IPS-20b (cell line): ENCODE results near the gene KMT2C.

Experiments
- H3K27ac ChIP-seq: one replicate; pipeline ENCODE4 v1.5.1; 2013; ENCODE audit warnings: low read length
- H3K27me3 ChIP-seq: 2 replicates; pipeline ENCODE4 v1.6.1; 2013; ENCODE audit warnings: mild to moderate bottlenecking, low read length, inconsistent platforms; ENCODE audit not compliant: insufficient read depth
- H3K36me3 ChIP-seq: 2 replicates; pipeline ENCODE4 v1.6.1; 2013; ENCODE audit warnings: low read depth, mild to moderate bottlenecking, inconsistent platforms, low read length, moderate library complexity; ENCODE audit not compliant: insufficient read depth
- H3K4me1 ChIP-seq: 2 replicates; pipeline ENCODE4 v1.6.1; 2013; ENCODE audit warnings: mild to moderate bottlenecking, control low read depth, inconsistent platforms, low read length, moderate library complexity; ENCODE audit not compliant: insufficient read depth
- H3K4me3 ChIP-seq: 2 replicates; pipeline ENCODE4 v1.5.1; 2013; ENCODE audit warnings: mild to moderate bottlenecking, low read length, inconsistent platforms
- H3K9ac ChIP-seq: 2 replicates; pipeline ENCODE4 v1.6.1; 2013; ENCODE audit warnings: low read depth, mild to moderate bottlenecking, inconsistent platforms, low read length, moderate library complexity
- H3K9me3 ChIP-seq: 2 replicates; pipeline ENCODE4 v1.6.1; 2013; ENCODE audit warnings: mild to moderate bottlenecking, low read depth, low read length, inconsistent platforms; ENCODE audit not compliant: insufficient read depth

KMT2C gene

GRCh38 chr7:152344253-152344652, 91.5 kb downstream of the KMT2C start:
- Histone ChIP-seq H3K4me1 (no peaks in the 10 kb centered on the region), H3K9ac (no peak overlapping the region), H3K27ac (no peak overlapping the region), H3K27me3 (no peaks in the 10 kb centered on the region), H3K4me3 (no peak overlapping the region), H3K9me3 (peaks cover 4% of the 10 kb centered on the region; the same call in 1 of the 2 replicates), H3K36me3 (peaks cover 3% of the 10 kb centered on the region; the same call in 1 of the 2 replicates)

GRCh38 chr7:152342796-152343195, 93.0 kb downstream of the KMT2C start:
- Histone ChIP-seq H3K36me3 (peaks cover 3% of the 10 kb centered on the region; the same call in 1 of the 2 replicates), H3K4me1 (no peaks in the 10 kb centered on the region), H3K9ac (no peak overlapping the region; the same call in 1 of the 2 replicates), H3K9me3 (peaks cover under 1% of the 10 kb centered on the region; the same call in 1 of the 2 replicates), H3K4me3 (no peak overlapping the region), H3K27ac (no peak overlapping the region), H3K27me3 (no peaks in the 10 kb centered on the region)

DNA sequence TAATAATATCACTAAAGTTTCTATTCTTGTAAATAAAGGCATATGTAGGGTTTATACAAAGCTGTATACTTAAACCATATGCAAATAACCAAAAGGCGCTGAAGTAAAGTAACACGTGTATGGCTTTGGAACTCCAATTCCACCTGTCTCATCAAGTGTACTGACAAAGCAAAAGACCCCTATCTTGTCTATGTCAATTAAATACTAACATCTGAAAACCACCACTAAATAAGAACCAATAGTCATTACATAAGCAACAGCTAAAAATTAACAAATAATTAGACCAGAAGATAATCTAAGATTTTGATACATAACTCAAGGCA, 93.9 kb downstream of the KMT2C start:
- no peaks in the 10 kb centered on the region for H3K4me1 ChIP-seq
- no peaks in the 10 kb centered on the region for H3K36me3 ChIP-seq
- H3K27me3 ChIP-seq = no peaks in the 10 kb centered on the region
- H3K27ac ChIP-seq = no peak overlapping the region
- no peaks in the 10 kb centered on the region for H3K9me3 ChIP-seq
- H3K9ac ChIP-seq = no peak overlapping the region
- no peak overlapping the region for H3K4me3 ChIP-seq

- no peaks in the 10 kb centered on the region for H3K36me3 ChIP-seq
- H3K4me1 ChIP-seq = no peaks in the 10 kb centered on the region
- no peak overlapping the region for H3K9ac ChIP-seq
- H3K9me3 ChIP-seq = no peaks in the 10 kb centered on the region
- H3K27ac ChIP-seq = no peak overlapping the region
- H3K27me3 ChIP-seq = no peaks in the 10 kb centered on the region
- no peak overlapping the region for H3K4me3 ChIP-seq
Observed at GRCh38 chr7:152341039-152341913, 94.5 kb downstream of the KMT2C start.

- Histone ChIP-seq H3K4me3 (no peak overlapping the region), H3K9ac (no peak overlapping the region), H3K27ac (no peak overlapping the region), H3K4me1 (no peaks in the 10 kb centered on the region), H3K27me3 (no peaks in the 10 kb centered on the region), H3K36me3 (no peaks in the 10 kb centered on the region), H3K9me3 (no peaks in the 10 kb centered on the region)
Observed at GRCh38 chr7:152340161-152340560, 95.6 kb downstream of the KMT2C start.

GRCh38 chr7:152338561-152338960, 97.2 kb downstream of the KMT2C start:
- H3K27ac ChIP-seq = no peak overlapping the region
- H3K27me3 ChIP-seq = no peaks in the 10 kb centered on the region
- H3K4me1 ChIP-seq = no peaks in the 10 kb centered on the region
- H3K9ac ChIP-seq = no peak overlapping the region
- no peaks in the 10 kb centered on the region for H3K36me3 ChIP-seq
- H3K4me3 ChIP-seq = no peak overlapping the region
- no peaks in the 10 kb centered on the region for H3K9me3 ChIP-seq

GRCh38 chr7:152336754-152337368, 98.9 kb downstream of the KMT2C start:
- H3K27ac ChIP-seq = no peak overlapping the region
- no peak overlapping the region for H3K4me3 ChIP-seq
- H3K9me3 ChIP-seq = no peaks in the 10 kb centered on the region
- no peaks in the 10 kb centered on the region for H3K4me1 ChIP-seq
- H3K9ac ChIP-seq = no peak overlapping the region
- no peaks in the 10 kb centered on the region for H3K27me3 ChIP-seq
- H3K36me3 ChIP-seq = no peaks in the 10 kb centered on the region

DNA sequence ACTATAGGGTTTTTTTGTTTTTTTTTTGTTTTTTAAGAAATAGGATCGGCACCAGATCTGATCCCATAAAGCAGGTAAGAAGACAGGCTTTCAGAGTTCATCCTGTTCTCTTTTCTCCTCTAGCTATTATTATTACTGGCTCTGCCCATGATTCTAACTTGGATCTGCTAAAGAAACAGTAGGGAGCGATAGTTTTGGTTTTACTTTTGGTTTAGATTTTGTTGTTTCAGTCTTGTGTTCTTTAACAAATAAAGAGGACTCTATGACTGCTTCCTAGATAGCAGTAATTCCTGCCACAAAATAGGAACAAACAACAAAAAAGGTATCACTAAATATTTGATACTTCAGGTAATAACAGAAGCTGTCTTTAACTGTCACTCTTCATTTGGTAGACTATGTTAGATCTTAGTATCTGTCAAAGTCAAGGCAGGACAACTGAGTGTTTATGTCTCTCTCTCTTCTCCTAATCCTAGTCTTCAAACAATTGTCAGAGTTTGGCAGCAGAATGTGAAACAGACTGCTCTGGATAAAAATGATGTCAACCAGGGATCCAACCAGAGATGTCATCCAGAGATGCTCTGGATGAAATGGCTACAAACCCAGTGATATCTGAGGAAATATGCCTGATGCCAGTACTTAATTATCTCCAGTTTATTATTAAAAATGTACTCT, 99.8 kb downstream of the KMT2C start:
- Histone ChIP-seq H3K36me3 (no peaks in the 10 kb centered on the region), H3K4me3 (no peak overlapping the region), H3K4me1 (no peaks in the 10 kb centered on the region), H3K27ac (no peak overlapping the region), H3K27me3 (no peaks in the 10 kb centered on the region), H3K9me3 (no peaks in the 10 kb centered on the region), H3K9ac (no peak overlapping the region)

GRCh38 chr7:152333134-152333533, 102.7 kb downstream of the KMT2C start:
- H3K27me3 ChIP-seq = no peaks in the 10 kb centered on the region

GRCh38 chr7:152330827-152331226, 105.0 kb downstream of the KMT2C start:
- Histone ChIP-seq H3K4me1 (no peaks in the 10 kb centered on the region), H3K27me3 (no peaks in the 10 kb centered on the region), H3K27ac (no peak overlapping the region), H3K9me3 (no peaks in the 10 kb centered on the region), H3K9ac (no peak overlapping the region), H3K36me3 (peaks cover 19% of the 10 kb centered on the region), H3K4me3 (no peak overlapping the region)

More at GRCh38 chr7:152333134-152333533, 102.7 kb downstream of the KMT2C start:
- Histone ChIP-seq H3K27ac (no peak overlapping the region), H3K4me3 (no peak overlapping the region), H3K9ac (no peak overlapping the region), H3K9me3 (no peaks in the 10 kb centered on the region), H3K36me3 (peaks cover 13% of the 10 kb centered on the region), H3K4me1 (no peaks in the 10 kb centered on the region)

- H3K9ac ChIP-seq = no peak overlapping the region
- H3K27me3 ChIP-seq = no peaks in the 10 kb centered on the region
- no peak overlapping the region for H3K4me3 ChIP-seq
- no peaks in the 10 kb centered on the region for H3K9me3 ChIP-seq
- H3K27ac ChIP-seq = no peak overlapping the region
- H3K4me1 ChIP-seq = no peaks in the 10 kb centered on the region
- peaks cover 19% of the 10 kb centered on the region for H3K36me3 ChIP-seq
Observed at GRCh38 chr7:152329469-152329868, 106.3 kb downstream of the KMT2C start.
